ENCODE measurements around the gene PPP1R37.

DNA sequence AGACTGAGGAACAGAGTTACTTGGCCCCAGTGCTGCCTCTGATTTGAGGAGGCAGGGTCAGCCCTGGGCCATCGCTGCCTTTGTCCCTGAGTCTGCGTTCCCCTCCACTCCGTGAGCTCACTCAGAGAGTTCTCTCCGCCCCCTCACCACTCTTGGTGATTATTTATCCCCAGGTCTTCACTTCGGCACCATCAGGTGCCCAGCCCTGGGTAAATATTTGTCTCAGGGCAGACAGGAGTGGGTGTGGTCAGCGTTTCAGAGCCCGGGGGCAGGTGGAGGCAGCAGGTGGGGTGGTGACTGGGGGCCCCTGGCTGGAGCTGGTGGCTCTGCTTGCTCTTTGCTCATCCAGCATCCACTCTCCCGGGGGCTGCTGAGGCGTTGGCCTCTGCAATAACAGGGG is 20.6 kb downstream of the PPP1R37 start:
- TF ChIP-seq ZBTB38 (CRISPR knock-in tag; IDR thresholded peaks at IDR 0.05), result no peak
- TF ChIP-seq CBX5 (CRISPR knock-in tag; IDR thresholded peaks at IDR 0.05; ENCODE audit: borderline replicate concordance), result no peak
- no peak for TF ChIP-seq POLR2AphosphoS2 (IDR thresholded peaks at IDR 0.05; ENCODE audit: low read depth, low read length)
- TF ChIP-seq JUN (CRISPR knock-in tag; IDR thresholded peaks at IDR 0.05), result no peak
- TF ChIP-seq, protein P1, sequence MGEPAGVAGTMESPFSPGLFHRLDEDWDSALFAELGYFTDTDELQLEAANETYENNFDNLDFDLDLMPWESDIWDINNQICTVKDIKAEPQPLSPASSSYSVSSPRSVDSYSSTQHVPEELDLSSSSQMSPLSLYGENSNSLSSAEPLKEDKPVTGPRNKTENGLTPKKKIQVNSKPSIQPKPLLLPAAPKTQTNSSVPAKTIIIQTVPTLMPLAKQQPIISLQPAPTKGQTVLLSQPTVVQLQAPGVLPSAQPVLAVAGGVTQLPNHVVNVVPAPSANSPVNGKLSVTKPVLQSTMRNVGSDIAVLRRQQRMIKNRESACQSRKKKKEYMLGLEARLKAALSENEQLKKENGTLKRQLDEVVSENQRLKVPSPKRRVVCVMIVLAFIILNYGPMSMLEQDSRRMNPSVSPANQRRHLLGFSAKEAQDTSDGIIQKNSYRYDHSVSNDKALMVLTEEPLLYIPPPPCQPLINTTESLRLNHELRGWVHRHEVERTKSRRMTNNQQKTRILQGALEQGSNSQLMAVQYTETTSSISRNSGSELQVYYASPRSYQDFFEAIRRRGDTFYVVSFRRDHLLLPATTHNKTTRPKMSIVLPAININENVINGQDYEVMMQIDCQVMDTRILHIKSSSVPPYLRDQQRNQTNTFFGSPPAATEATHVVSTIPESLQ (CRISPR knock-in tag; conservative IDR thresholded peaks at IDR 0.05), result no peak
- TF ChIP-seq, protein P2, sequence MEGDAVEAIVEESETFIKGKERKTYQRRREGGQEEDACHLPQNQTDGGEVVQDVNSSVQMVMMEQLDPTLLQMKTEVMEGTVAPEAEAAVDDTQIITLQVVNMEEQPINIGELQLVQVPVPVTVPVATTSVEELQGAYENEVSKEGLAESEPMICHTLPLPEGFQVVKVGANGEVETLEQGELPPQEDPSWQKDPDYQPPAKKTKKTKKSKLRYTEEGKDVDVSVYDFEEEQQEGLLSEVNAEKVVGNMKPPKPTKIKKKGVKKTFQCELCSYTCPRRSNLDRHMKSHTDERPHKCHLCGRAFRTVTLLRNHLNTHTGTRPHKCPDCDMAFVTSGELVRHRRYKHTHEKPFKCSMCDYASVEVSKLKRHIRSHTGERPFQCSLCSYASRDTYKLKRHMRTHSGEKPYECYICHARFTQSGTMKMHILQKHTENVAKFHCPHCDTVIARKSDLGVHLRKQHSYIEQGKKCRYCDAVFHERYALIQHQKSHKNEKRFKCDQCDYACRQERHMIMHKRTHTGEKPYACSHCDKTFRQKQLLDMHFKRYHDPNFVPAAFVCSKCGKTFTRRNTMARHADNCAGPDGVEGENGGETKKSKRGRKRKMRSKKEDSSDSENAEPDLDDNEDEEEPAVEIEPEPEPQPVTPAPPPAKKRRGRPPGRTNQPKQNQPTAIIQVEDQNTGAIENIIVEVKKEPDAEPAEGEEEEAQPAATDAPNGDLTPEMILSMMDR (CRISPR knock-in tag; IDR thresholded peaks at IDR 0.05), result no peak
- no peak for TF ChIP-seq HDAC2 (CRISPR knock-in tag; IDR thresholded peaks at IDR 0.05)
- no peak for TF ChIP-seq FOXA3 (CRISPR knock-in tag; IDR thresholded peaks at IDR 0.05)

Measured in HepG2 (cell line).